Gastroesophageal sphincter (tissue), 3 donors: Measurements from ENCODE around the gene PIK3C3.

Experiments
- CTCF ChIP-seq, 4 experiments: fragments of 200-600 bp in 2 of 4; fragments of 450-650 bp in 2 of 4; sonication (generic) in 1 of 4; IDR thresholded peaks; one replicate each; pipeline ENCODE4 v1.5.1; 2017 to 2019; ENCODE audit warnings: antibody characterized with exemption in 4 of 4, mild to moderate bottlenecking in 2 of 4, moderate library complexity in 2 of 4
- EP300 ChIP-seq: sonication (generic); formaldehyde crosslinking; IDR thresholded peaks from one replicate; pipeline ENCODE4 v1.6.1; 2017; ENCODE audit warnings: antibody characterized with exemption, mild to moderate bottlenecking
- POLR2A ChIP-seq, 2 donors: fragments of 450-650 bp; IDR thresholded peaks; one replicate each; pipeline ENCODE4 v1.6.1; 2017; ENCODE audit warnings: antibody characterized with exemption in 2 of 2, mild to moderate bottlenecking in 2 of 2, moderate library complexity in 1 of 2
- POLR2AphosphoS5 ChIP-seq: sonication (generic); formaldehyde crosslinking; IDR thresholded peaks from one replicate; pipeline ENCODE4 v1.6.1; 2017; ENCODE audit warnings: antibody characterized with exemption

GRCh38 chr18:41948544-41949110, 6.4 kb upstream of the PIK3C3 start:
- no peak for TF ChIP-seq CTCF (IDR thresholded peaks at IDR 0.05)
- TF ChIP-seq POLR2A (IDR thresholded peaks at IDR 0.05) = no peak
- no peak for TF ChIP-seq POLR2AphosphoS5
- TF ChIP-seq EP300 = no peak
